Heart left ventricle (tissue), 16 donors: Measurements from ENCODE around the gene LASP1. TPM values are rescaled to one million over a fixed set of nuclear protein-coding genes. Genes with fewer than 3 reads are reported as not detected.
A peak's percentile ranks its signal among the peaks of the same experiment; 100 is the strongest.

ENCODE experiments used
- ATAC-seq, 4 donors: fragments of 200-7000 bp; cut with Tn5 transposase; one replicate each; pipeline ENCODE4 v1.9.1; 2020 to 2022; ENCODE audit warnings: moderate library complexity in 4 of 4, mild to moderate bottlenecking in 3 of 4, moderate number of reproducible peaks in 1 of 4
- DNase-seq, 5 donors: peaks; one replicate each; pipeline ENCODE4 v3.0.0-alpha.2; 2020
- H3K27ac ChIP-seq, 12 donors: fragments of 200-600 bp; sonication (generic) in 4 of 12; one replicate each; pipeline versions ENCODE4 v1.5.0 to v1.8.0; 2016 to 2022; ENCODE audit warnings: mild to moderate bottlenecking in 2 of 12
- H3K27me3 ChIP-seq, 9 donors: fragments of 200-600 bp; sonication (generic) in 2 of 9; one replicate each; pipeline versions ENCODE4 v1.5.1 to v1.8.0; 2016 to 2022; ENCODE audit warnings: mild to moderate bottlenecking in 3 of 9
- H3K36me3 ChIP-seq, 9 donors: fragments of 200-600 bp; sonication (generic) in 2 of 9; one replicate each; pipeline versions ENCODE4 v1.5.0 to v1.8.0; 2018 to 2022; ENCODE audit warnings: mild to moderate bottlenecking in 2 of 9
- H3K4me1 ChIP-seq, 12 donors: fragments of 200-600 bp; sonication (generic) in 4 of 12; one replicate each; pipeline versions ENCODE4 v1.5.0 to v1.8.0; 2016 to 2022; ENCODE audit warnings: mild to moderate bottlenecking in 3 of 12
- H3K4me3 ChIP-seq, 12 donors: fragments of 200-600 bp; sonication (generic) in 4 of 12; one replicate each; pipeline versions ENCODE4 v1.5.0 to v1.8.0; 2017 to 2022; ENCODE audit warnings: mild to moderate bottlenecking in 9 of 12, moderate library complexity in 4 of 12
- H3K9me3 ChIP-seq, 12 donors: fragments of 200-600 bp; sonication (generic) in 4 of 12; one replicate each; pipeline versions ENCODE4 v1.5.0 to v1.8.0; 2016 to 2022; ENCODE audit warnings: mild to moderate bottlenecking in 1 of 12
- CTCF ChIP-seq, 12 donors: fragments of 200-600 bp; sonication (generic) in 4 of 12; IDR thresholded peaks; one replicate each; pipeline versions ENCODE4 v1.5.0 to v1.8.0; 2018 to 2022; ENCODE audit warnings: antibody characterized with exemption in 12 of 12, mild to moderate bottlenecking in 5 of 12
- POLR2A ChIP-seq, 2 donors: fragments of 450-650 bp; IDR thresholded peaks; one replicate each; pipeline ENCODE4 v1.6.1; 2017; ENCODE audit warnings: antibody characterized with exemption in 2 of 2, mild to moderate bottlenecking in 2 of 2, moderate library complexity in 2 of 2
- WGBS, 4 donors: extraction: QIAGEN DNeasy Blood & Tissue Kit in 2 of 4; methylation state at CpG; one replicate each; pipeline versions ENCODE4 v1.1.5 to v1.1.7; 2013 to 2018; 5-methylcytosine and 5-hydroxymethylcytosine counted together
- intact Hi-C, 10 donors: fragments of 100-400 bp; cut with DNase I; formaldehyde crosslinking; loops; one replicate each; pipeline versions ENCODE4 v1.11.1 to v1.14.2; 2022
- polyA plus RNA-seq, 2 donors: library from polyadenylated mRNA; stranded (reverse); fragments of 200-250 nt; gene quantifications; one replicate each; pipeline ENCODE4 v1.2.3, GENCODE V29; 2013
- total RNA-seq, 9 donors: library from RNA; depleted of rRNA in 2 of 9; stranded (reverse); fragments of >200 nt in 2 of 9; fragmentation: NEBNext Ultra II Directional in 3 of 9; extraction: Animal tissue kit (Norgen Biotek cat#: 25700) in 3 of 9; gene quantifications; one replicate each; pipeline versions ENCODE4 v1.1.0 to v1.2.4, GENCODE V29; 2016 to 2023
- donor health status: ischemic (EF 13 %, LVEDD 7.1; RV severe dilation, severe dysfunction).
- donor health status: healthy with polysubstance abuse.
- donor health status: DM: no; HTN: yes; CAD: no.
- donor health status: DM: no; HTN: no; CAD: no.
- donor health status: ischemic (EF 25% LVEDD 6.9; RV normal size, moderate dysfunction).
- donor health status: ischemic (EF 25% LVEDD 5.7; RV mildly dilated, moderate dysfunction).
- donor health status: healthy.
- donor health status: DM: yes; HTN: yes; CAD: no.
- donor health status: ischemic (EF 35%, LVEDD 5.7; RV mildly dilated, moderate dysfunction).
- donor health status: nonischemic (EF 11% LVEDD 7.7; RV severe dilation, severe dysfunction).
- donor health status: DM: yes; HTN: yes; CAD: no.
- donor health status: PGD.
- donor health status: ischemic (EF 29% LVEDD 5.4; RV normal size, mild dysfunction).
- donor health status: nonischemic (EF 23%, LVEDD 6.1; RV moderate dilation, normal function).

Gene LASP1
- total and polyA plus RNA-seq, 11 donors: 18.2 to 88.2 (median 26.7) TPM

- no peak overlapping the region for H3K4me3 ChIP-seq
- DNase-seq (no peak), ATAC-seq (no peak)
- peaks cover 0 to 83% (median 58%) of the 10 kb centered on the region in 9 donors for H3K36me3 ChIP-seq
- no peaks in the 10 kb centered on the region for H3K9me3 ChIP-seq
- peaks cover 22 to 91% (median 51%) of the 10 kb centered on the region in 12 donors for H3K4me1 ChIP-seq
- intact Hi-C loops: no loop called here
- TF ChIP-seq POLR2A (IDR thresholded peaks at IDR 0.05): no peak
- no peak for TF ChIP-seq CTCF (IDR thresholded peaks at IDR 0.05)
- 60 to 72% (median 67%) methylated on average over 4 to 5 of the region's 5 CpGs for WGBS, 4 donors
- peak overlapping the region in 11 of 12 donors; percentile 38 to 85 (median 72) for H3K27ac ChIP-seq
- H3K27me3 ChIP-seq: no peaks in the 10 kb centered on the region
Measured at GRCh38 chr17:38893113-38893512, 23.3 kb downstream of the LASP1 start.

GRCh38 chr17:38893607-38894006 lies 23.7 kb downstream of the LASP1 start:
- Histone ChIP-seq H3K27me3 (no peaks in the 10 kb centered on the region), H3K27ac (peak overlapping the region; percentile 38 to 85 (median 68)), H3K4me1 (peaks cover 27 to 96% (median 56%) of the 10 kb centered on the region in 12 donors), H3K9me3 (no peaks in the 10 kb centered on the region), H3K36me3 (peaks cover 0 to 83% (median 59%) of the 10 kb centered on the region in 9 donors), H3K4me3 (no peak overlapping the region)
- DNase-seq (peak; percentile 59 to 84 (median 71)), ATAC-seq (peak in 3 of 4 donors; percentile 53 to 66 (median 55))
- intact Hi-C loops: loop anchor here in 1 of 10 donors (2.0 kb wide), 1 partner anchor 13 kb away; no protein-coding TSS in a partner anchor
- 29 to 50% (median 41%) methylated on average over 6 of the region's 6 CpGs for WGBS, 4 donors
- no peak for TF ChIP-seq POLR2A (IDR thresholded peaks at IDR 0.05)
- TF ChIP-seq CTCF (IDR thresholded peaks at IDR 0.05): no peak

GRCh38 chr17:38894276-38894675 lies 24.4 kb downstream of the LASP1 start:
- 32 to 47% (median 46%) methylated on average over 7 of the region's 7 CpGs for WGBS, 4 donors
- ATAC-seq (no peak), DNase-seq (no peak)
- Histone ChIP-seq H3K4me1 (peaks cover 28 to 98% (median 62%) of the 10 kb centered on the region in 12 donors), H3K36me3 (peaks cover 0 to 83% (median 60%) of the 10 kb centered on the region in 9 donors), H3K27me3 (no peaks in the 10 kb centered on the region), H3K4me3 (no peak overlapping the region), H3K9me3 (no peaks in the 10 kb centered on the region), H3K27ac (peak overlapping the region in 11 of 12 donors; percentile 38 to 85 (median 72))
- intact Hi-C loops: loop anchor here in 1 of 10 donors (2.0 kb wide), 1 partner anchor 13 kb away; no protein-coding TSS in a partner anchor
- no peak for TF ChIP-seq POLR2A (IDR thresholded peaks at IDR 0.05)

GRCh38 chr17:38896346-38896954 lies 26.6 kb downstream of the LASP1 start:
- TF ChIP-seq POLR2A (IDR thresholded peaks at IDR 0.05) (no peak), CTCF (IDR thresholded peaks at IDR 0.05) (no peak)
- H3K36me3 ChIP-seq: peaks cover 0 to 64% (median 40%) of the 10 kb centered on the region in 9 donors
- intact Hi-C loops: loop anchor here in 1 of 10 donors (2.0 kb wide), 1 partner anchor 22 kb away; no protein-coding TSS in a partner anchor
- H3K4me1 ChIP-seq: peaks cover 28 to 98% (median 80%) of the 10 kb centered on the region in 12 donors
- H3K27me3 ChIP-seq: no peaks in the 10 kb centered on the region
- DNase-seq (peak in 3 of 5 donors; percentile 54 to 66 (median 61)), ATAC-seq (peak in 2 of 4 donors; percentile 2 to 4)
- 58 to 70% (median 68%) methylated on average over 13 of the region's 13 CpGs for WGBS, 4 donors
- H3K9me3 ChIP-seq: no peaks in the 10 kb centered on the region
- H3K4me3 ChIP-seq: no peak overlapping the region
- H3K27ac ChIP-seq: peak overlapping the region; percentile 52 to 85 (median 78)
